B cell (primary cell): ENCODE measurements around the gene PCDHGB1. TPM values are rescaled to one million over a fixed set of nuclear protein-coding genes. Genes with fewer than 3 reads are reported as not detected.

Source experiments
- ATAC-seq: fragments of 200-7000 bp; cut with Tn5 transposase; one replicate; pipeline ENCODE4 v1.10.0; 2021; ENCODE audit warnings: low read depth, mild to moderate bottlenecking, moderate number of reproducible peaks, moderate library complexity
- CTCF ChIA-PET: fragments of 350-600 bp; sonication (Branson Sonifier 250); formaldehyde crosslinking; loops from one replicate; lab custom pipeline; 2021; ENCODE audit warnings: antibody characterized with exemption, inconsistent platforms; lab: Charles Lee
- POLR2A ChIA-PET: fragments of 350-600 bp; sonication (Branson Sonifier 250); formaldehyde crosslinking; loops from one replicate; lab custom pipeline; 2021; ENCODE audit warnings: antibody characterized with exemption; lab: Charles Lee
- DNase-seq: peaks from one replicate; pipeline ENCODE4 v3.0.0; 2013
- H2AFZ ChIP-seq: 2 replicates; pipeline ENCODE4 v1.6.1; 2012; ENCODE audit warnings: mild to moderate bottlenecking, low read depth, low read length; ENCODE audit not compliant: insufficient read depth, poor library complexity, severe bottlenecking
- H3K27ac ChIP-seq, 2 donors: 1 replicate in 1 of 2; 2 replicates in 1 of 2; pipeline ENCODE4 v1.5.1; 2012 to 2013; ENCODE audit warnings: low read length in 2 of 2, mild to moderate bottlenecking in 2 of 2, moderate library complexity in 1 of 2
- H3K27me3 ChIP-seq, 4 experiments: fragments of 200-600 bp in 1 of 4; sonication (generic) in 1 of 4; replicated peaks in 1 of 4; 1 replicate in 2 of 4; 2 replicates in 2 of 4; pipeline versions ENCODE4 v1.6.1 to v1.7.0; 2013 to 2016; ENCODE audit warnings: low read length in 3 of 4, mild to moderate bottlenecking in 2 of 4, mixed read lengths in 1 of 4, moderate library complexity in 1 of 4; ENCODE audit not compliant: insufficient read depth in 4 of 4, control insufficient read depth in 3 of 4; ENCODE audit errors: control extremely low read depth in 1 of 4
- H3K36me3 ChIP-seq, 2 experiments: replicated peaks in 1 of 2; 1 replicate in 1 of 2; 2 replicates in 1 of 2; pipeline versions ENCODE4 v1.6.1 to v1.7.1; 2013; ENCODE audit warnings: low read length in 1 of 2; ENCODE audit not compliant: insufficient read depth in 2 of 2, control insufficient read depth in 1 of 2; ENCODE audit errors: control extremely low read depth in 1 of 2, extremely low read depth in 1 of 2
- H3K4me1 ChIP-seq, 2 donors: fragments of 200-600 bp in 1 of 2; sonication (generic) in 1 of 2; 1 replicate in 1 of 2; 2 replicates in 1 of 2; pipeline versions ENCODE4 v1.5.1 to v1.6.1; 2013 to 2017; ENCODE audit warnings: low read length in 2 of 2; ENCODE audit not compliant: control insufficient read depth in 2 of 2, insufficient read depth in 2 of 2
- H3K4me2 ChIP-seq: replicated peaks from 2 replicates; pipeline ENCODE3; 2012; ENCODE audit warnings: mild to moderate bottlenecking, low read depth, low read length; ENCODE audit not compliant: poor library complexity, severe bottlenecking
- H3K4me3 ChIP-seq, 5 experiments: fragments of 200-600 bp in 1 of 5; sonication (generic) in 1 of 5; 1 replicate in 3 of 5; 2 replicates in 2 of 5; pipeline versions ENCODE4 v1.5.1 to v1.7.0; 2011 to 2016; ENCODE audit warnings: low read length in 4 of 5, mild to moderate bottlenecking in 4 of 5, low read depth in 2 of 5, control low read depth in 1 of 5, moderate library complexity in 1 of 5; ENCODE audit not compliant: insufficient read depth in 1 of 5; ENCODE audit errors: control extremely low read depth in 1 of 5, extremely low read depth in 1 of 5
- H3K79me2 ChIP-seq: fragments of 200-600 bp; sonication (generic); one replicate; pipeline ENCODE4 v1.6.0; 2016; ENCODE audit warnings: low read length; ENCODE audit not compliant: control insufficient read depth, insufficient read depth
- H3K9ac ChIP-seq: fragments of 200-600 bp; sonication (generic); 2 replicates; pipeline ENCODE4 v1.6.1; 2017; ENCODE audit warnings: mild to moderate bottlenecking, low read length, moderate library complexity
- H3K9me3 ChIP-seq, 3 donors: one replicate each; pipeline versions ENCODE4 v1.6.1 to v1.7.1; 2013; ENCODE audit warnings: low read length in 2 of 3; ENCODE audit not compliant: control insufficient read depth in 2 of 3, insufficient read depth in 1 of 3; ENCODE audit errors: control extremely low read depth in 1 of 3
- H4K20me1 ChIP-seq: 2 replicates; pipeline ENCODE4 v1.6.0; 2012; ENCODE audit warnings: mild to moderate bottlenecking, low read length; ENCODE audit not compliant: insufficient read depth, control insufficient read depth, poor library complexity, severe bottlenecking
- H3K27ac Mint-ChIP-seq: one replicate; pipeline ENCODE4 v1.8.0; 2021; ENCODE audit warnings: mixed read lengths
- H3K27me3 Mint-ChIP-seq: one replicate; pipeline ENCODE4 v1.8.0; 2021; ENCODE audit warnings: mixed read lengths
- H3K4me1 Mint-ChIP-seq: one replicate; pipeline ENCODE4 v1.8.0; 2021; ENCODE audit warnings: mixed read lengths
- H3K4me3 Mint-ChIP-seq: one replicate; pipeline ENCODE4 v1.8.0; 2021; ENCODE audit warnings: mixed read lengths
- H3K9me3 Mint-ChIP-seq: one replicate; pipeline ENCODE4 v1.8.0; 2022; ENCODE audit warnings: mixed read lengths; ENCODE audit not compliant: insufficient read depth
- EZH2 ChIP-seq: IDR thresholded peaks from 2 replicates; pipeline ENCODE4 v1.6.1; 2012; ENCODE audit warnings: borderline replicate concordance, low read depth, mild to moderate bottlenecking, moderate library complexity, low read length; ENCODE audit not compliant: insufficient read depth, poor library complexity, severe bottlenecking
- WGBS: methylation state at CpG from one replicate; pipeline ENCODE4 v1.1.5; 2013; ENCODE audit warnings: missing lambda C conversion rate; ENCODE audit not compliant: insufficient coverage; 5-methylcytosine and 5-hydroxymethylcytosine counted together
- intact Hi-C: fragments of 100-400 bp; cut with micrococcal nuclease; formaldehyde crosslinking; loops from one replicate; pipeline ENCODE4 v1.10.0; 2022
- polyA plus RNA-seq: library from polyadenylated mRNA; depleted of rRNA; stranded (reverse); fragments of >200 nt; gene quantifications from 2 replicates; pipeline ENCODE4 v1.2.3, GENCODE V29; 2012
- total RNA-seq, 2 donors: library from RNA; stranded (reverse); fragments of 120-200 nt in 1 of 2; gene quantifications; 1 replicate in 1 of 2; 2 replicates in 1 of 2; pipeline versions ENCODE4 v1.2.3 to v1.2.4, GENCODE V29; 2013 to 2022
- TF ChIP-seq, protein P1 (sequence below): fragments of 200-600 bp; IDR thresholded peaks from one replicate; pipeline ENCODE4 v1.8.0; 2022; ENCODE audit warnings: antibody characterized with exemption, mild to moderate bottlenecking

PCDHGB1 gene
- total and polyA plus RNA-seq, 2 donors (not counting 1 experiment from before 2014, with no cell fraction given): 0.10 to 0.69 TPM

DNA sequence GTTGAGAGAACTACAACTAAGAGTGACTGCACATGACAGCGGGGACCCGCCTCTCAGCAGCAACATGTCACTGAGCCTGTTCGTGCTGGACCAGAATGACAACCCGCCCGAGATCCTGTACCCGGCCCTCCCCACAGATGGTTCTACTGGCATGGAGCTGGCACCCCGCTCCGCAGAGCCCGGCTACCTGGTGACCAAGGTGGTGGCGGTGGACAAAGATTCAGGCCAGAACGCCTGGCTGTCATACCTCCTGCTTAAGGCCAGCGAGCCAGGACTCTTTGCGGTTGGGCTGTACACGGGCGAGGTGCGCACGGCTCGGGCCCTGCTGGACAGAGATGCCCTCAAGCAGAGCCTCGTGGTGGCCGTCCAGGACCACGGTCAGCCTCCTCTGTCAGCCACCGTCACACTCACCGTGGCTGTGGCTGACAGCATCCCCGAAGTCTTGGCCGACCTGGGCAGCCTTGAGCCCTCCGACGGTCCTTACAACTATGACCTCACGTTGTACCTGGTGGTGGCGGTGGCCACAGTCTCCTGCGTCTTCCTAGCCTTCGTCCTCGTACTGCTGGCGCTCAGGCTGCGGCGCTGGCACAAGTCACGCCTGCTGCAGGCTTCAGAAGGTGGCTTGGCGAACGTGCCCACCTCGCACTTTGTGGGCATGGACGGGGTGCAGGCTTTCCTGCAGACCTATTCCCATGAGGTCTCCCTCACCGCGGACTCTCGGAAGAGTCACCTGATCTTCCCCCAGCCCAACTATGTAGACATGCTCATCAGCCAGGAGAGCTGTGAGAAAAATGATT is 34.8 kb downstream of the PCDHGB1 start:
- H3K9me3 Mint-ChIP-seq: peaks cover 9% of the 10 kb centered on the region
- TF ChIP-seq, protein P1, sequence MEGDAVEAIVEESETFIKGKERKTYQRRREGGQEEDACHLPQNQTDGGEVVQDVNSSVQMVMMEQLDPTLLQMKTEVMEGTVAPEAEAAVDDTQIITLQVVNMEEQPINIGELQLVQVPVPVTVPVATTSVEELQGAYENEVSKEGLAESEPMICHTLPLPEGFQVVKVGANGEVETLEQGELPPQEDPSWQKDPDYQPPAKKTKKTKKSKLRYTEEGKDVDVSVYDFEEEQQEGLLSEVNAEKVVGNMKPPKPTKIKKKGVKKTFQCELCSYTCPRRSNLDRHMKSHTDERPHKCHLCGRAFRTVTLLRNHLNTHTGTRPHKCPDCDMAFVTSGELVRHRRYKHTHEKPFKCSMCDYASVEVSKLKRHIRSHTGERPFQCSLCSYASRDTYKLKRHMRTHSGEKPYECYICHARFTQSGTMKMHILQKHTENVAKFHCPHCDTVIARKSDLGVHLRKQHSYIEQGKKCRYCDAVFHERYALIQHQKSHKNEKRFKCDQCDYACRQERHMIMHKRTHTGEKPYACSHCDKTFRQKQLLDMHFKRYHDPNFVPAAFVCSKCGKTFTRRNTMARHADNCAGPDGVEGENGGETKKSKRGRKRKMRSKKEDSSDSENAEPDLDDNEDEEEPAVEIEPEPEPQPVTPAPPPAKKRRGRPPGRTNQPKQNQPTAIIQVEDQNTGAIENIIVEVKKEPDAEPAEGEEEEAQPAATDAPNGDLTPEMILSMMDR: no peak
- TF ChIP-seq EZH2: no peak
- intact Hi-C loops: no loop called here

More for the DNA sequence above, 34.8 kb downstream of the PCDHGB1 start:
- H3K27ac ChIP-seq: no peak overlapping the region
- peaks cover 66% of the 10 kb centered on the region for H3K27me3 Mint-ChIP-seq
- H3K9ac ChIP-seq: no peak overlapping the region
- WGBS: 56% methylated on average over 40 of the region's 43 CpGs
- no peak for DNase-seq
- no peak overlapping the region for H3K4me2 ChIP-seq
- H2AFZ ChIP-seq: no peak overlapping the region
- peaks cover 6 to 45% (median 23%) of the 10 kb centered on the region in 3 donors for H3K9me3 ChIP-seq
- ChIA-PET CTCF (no interaction called here), POLR2A (no interaction called here)
- H3K4me1 Mint-ChIP-seq: peaks cover 3% of the 10 kb centered on the region
- no peaks in the 10 kb centered on the region for H3K36me3 ChIP-seq
- H4K20me1 ChIP-seq: no peaks in the 10 kb centered on the region
- no peak overlapping the region for H3K4me3 ChIP-seq
- no peaks in the 10 kb centered on the region for H3K79me2 ChIP-seq
- H3K4me1 ChIP-seq: no peaks in the 10 kb centered on the region
- H3K4me3 Mint-ChIP-seq: no peak overlapping the region
- no peak overlapping the region for H3K27ac Mint-ChIP-seq
- peaks cover 0 to 56% (median 34%) of the 10 kb centered on the region in 4 experiments for H3K27me3 ChIP-seq
- no peak for ATAC-seq
